ENCODE results near the gene SFTA2. TPM values are rescaled to one million over a fixed set of nuclear protein-coding genes. Genes with fewer than 3 reads are reported as not detected.

The SFTA2 gene
- total RNA-seq, 1 donor from 2014 or later: not detected

- DNase-seq (ENCODE audit: low spot score in 2 of 2) (peak in 1 of 2 donors; percentile 48), FAIRE-seq (no peak)
Observed at GRCh38 chr6:30881392-30882203, 50.4 kb downstream of the SFTA2 start.

Small RNA genes within 50 kb of the gene (small RNA-seq; reads per million reads assigned to genes)
- not detected for gene RF00019

Other genes starting within 250 kb of the SFTA2 start
- 44.0 TPM for gene PPP1R18, start 245.5 kb downstream of the SFTA2 start, total RNA-seq
- gene NRM, start 241.2 kb downstream of the SFTA2 start, total RNA-seq: 0.41 TPM
- 4.1 TPM for gene MDC1, start 214.9 kb downstream of the SFTA2 start, total RNA-seq
- 1,325 TPM for gene TUBB, start 211.8 kb downstream of the SFTA2 start, total RNA-seq
- gene FLOT1, start 189.5 kb downstream of the SFTA2 start, total RNA-seq: 46.9 TPM
- 2.4 TPM for gene IER3, start 187.6 kb downstream of the SFTA2 start, total RNA-seq
- gene DDR1, start 47.7 kb downstream of the SFTA2 start, total RNA-seq: 106 TPM
- gene GTF2H4, start 24.0 kb downstream of the SFTA2 start, total RNA-seq: 15.5 TPM
- gene VARS2, start 17.9 kb downstream of the SFTA2 start, total RNA-seq: 22.4 TPM
- gene MUCL3, start 8.8 kb upstream of the SFTA2 start, total RNA-seq: not detected
- gene MUC21, start 51.5 kb upstream of the SFTA2 start, total RNA-seq: not detected
- not detected for gene MUC22, start 78.3 kb upstream of the SFTA2 start, total RNA-seq
- not detected for gene C6orf15, start 180.4 kb upstream of the SFTA2 start, total RNA-seq
- gene PSORS1C1, start 182.6 kb upstream of the SFTA2 start, total RNA-seq: not detected
- gene CDSN, start 188.3 kb upstream of the SFTA2 start, total RNA-seq: not detected
- gene PSORS1C2, start 206.9 kb upstream of the SFTA2 start, total RNA-seq: not detected
- 5.7 TPM for gene CCHCR1, start 225.6 kb upstream of the SFTA2 start, total RNA-seq
- 2.0 TPM for gene TCF19, start 226.4 kb upstream of the SFTA2 start, total RNA-seq
- not detected for gene POU5F1, start 238.5 kb upstream of the SFTA2 start, total RNA-seq

Data from frontal cortex (tissue), 4 donors.